ENCODE measurements around the gene QARS1. TPM values are rescaled to one million over a fixed set of nuclear protein-coding genes. Genes with fewer than 3 reads are reported as not detected.

QARS1 gene
- total RNA-seq, 4 donors from 2014 or later = 295 to 361 (median 342) TPM

DNA sequence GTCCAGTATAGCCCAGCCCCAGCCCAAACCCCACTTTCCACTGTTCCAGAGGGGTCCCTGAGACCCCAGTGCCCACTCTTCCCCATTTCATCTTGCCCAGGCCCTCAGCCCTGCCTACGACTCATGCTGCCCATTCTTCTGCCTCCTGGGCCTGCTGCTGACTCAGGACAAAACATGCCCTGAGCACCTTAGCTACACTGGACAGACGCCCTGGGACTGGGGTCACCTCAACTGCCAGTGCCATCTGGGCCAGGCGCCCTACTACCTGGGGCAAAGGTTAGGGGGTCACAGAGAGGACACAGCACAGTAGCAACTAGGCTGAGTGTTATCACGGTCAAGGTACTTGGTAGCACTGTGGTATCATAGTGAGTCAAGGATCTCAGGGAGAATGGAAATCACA lies 30.9 kb upstream of the QARS1 start:
- H3K9me3 ChIP-seq = no peaks in the 10 kb centered on the region
- peaks cover 0 to 7% (median 0%) of the 10 kb centered on the region in 3 donors for H3K36me3 ChIP-seq
- no peak overlapping the region for H3K4me3 ChIP-seq
- no peaks in the 10 kb centered on the region for H3K27me3 ChIP-seq
- no peak for DNase-seq
- TF ChIP-seq, protein P1, sequence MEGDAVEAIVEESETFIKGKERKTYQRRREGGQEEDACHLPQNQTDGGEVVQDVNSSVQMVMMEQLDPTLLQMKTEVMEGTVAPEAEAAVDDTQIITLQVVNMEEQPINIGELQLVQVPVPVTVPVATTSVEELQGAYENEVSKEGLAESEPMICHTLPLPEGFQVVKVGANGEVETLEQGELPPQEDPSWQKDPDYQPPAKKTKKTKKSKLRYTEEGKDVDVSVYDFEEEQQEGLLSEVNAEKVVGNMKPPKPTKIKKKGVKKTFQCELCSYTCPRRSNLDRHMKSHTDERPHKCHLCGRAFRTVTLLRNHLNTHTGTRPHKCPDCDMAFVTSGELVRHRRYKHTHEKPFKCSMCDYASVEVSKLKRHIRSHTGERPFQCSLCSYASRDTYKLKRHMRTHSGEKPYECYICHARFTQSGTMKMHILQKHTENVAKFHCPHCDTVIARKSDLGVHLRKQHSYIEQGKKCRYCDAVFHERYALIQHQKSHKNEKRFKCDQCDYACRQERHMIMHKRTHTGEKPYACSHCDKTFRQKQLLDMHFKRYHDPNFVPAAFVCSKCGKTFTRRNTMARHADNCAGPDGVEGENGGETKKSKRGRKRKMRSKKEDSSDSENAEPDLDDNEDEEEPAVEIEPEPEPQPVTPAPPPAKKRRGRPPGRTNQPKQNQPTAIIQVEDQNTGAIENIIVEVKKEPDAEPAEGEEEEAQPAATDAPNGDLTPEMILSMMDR (IDR thresholded peaks at IDR 0.05) = no peak
- no peak for TF ChIP-seq POLR2A (IDR thresholded peaks at IDR 0.05)
- H3K4me1 ChIP-seq = peaks cover 0 to 28% (median 0%) of the 10 kb centered on the region in 4 donors
- H3K27ac ChIP-seq = no peak overlapping the region

DNA sequence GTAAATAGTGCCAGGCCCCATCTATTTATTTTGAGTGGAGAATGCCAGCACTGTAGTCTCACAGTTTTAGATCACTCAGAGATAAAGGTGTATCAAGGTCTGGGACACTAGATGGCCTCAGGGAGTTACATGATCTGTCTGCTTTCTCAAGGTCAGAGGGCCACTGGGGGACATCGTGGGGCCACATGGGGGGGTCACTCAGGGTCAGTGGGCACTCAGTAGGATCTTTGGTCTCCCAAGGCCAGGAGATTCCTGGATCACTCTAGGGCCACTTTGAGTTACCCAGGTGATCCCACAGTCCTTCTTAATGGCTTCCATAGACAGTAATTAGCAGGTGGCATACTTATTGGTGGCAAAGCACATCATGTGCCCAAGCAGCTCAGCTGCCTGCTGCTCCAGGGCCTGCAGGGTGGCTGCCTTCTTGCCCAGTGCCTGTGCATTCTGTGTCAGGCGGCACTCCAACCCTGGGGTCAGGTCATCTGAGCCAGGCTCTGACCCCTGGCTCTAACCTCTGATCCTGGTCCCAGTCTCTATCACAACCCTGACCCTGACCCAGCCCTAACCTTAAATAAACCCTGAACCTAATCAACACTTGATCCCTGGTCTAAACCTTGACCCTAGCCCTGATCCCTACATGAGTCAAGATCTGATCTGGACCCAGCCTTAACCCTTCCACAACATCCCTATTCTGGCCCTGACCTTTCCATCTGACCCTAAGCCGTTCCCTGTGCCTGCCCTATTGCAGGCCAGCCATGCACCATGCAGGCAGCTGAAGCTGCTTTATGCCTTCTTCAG lies 30.1 kb upstream of the QARS1 start:
- Histone ChIP-seq H3K4me1 (peaks cover 0 to 36% (median 0%) of the 10 kb centered on the region in 4 donors), H3K36me3 (peaks cover 0 to 13% (median 0%) of the 10 kb centered on the region in 3 donors), H3K27ac (peak overlapping the region in 1 of 4 donors; percentile 21), H3K4me3 (no peak overlapping the region), H3K9me3 (no peaks in the 10 kb centered on the region), H3K27me3 (no peaks in the 10 kb centered on the region)
- no peak for DNase-seq
- TF ChIP-seq, protein P1 (IDR thresholded peaks at IDR 0.05) = no peak
- TF ChIP-seq POLR2A (IDR thresholded peaks at IDR 0.05) = no peak

- TF ChIP-seq POLR2A (IDR thresholded peaks at IDR 0.05) = peak in 1 of 2 donors; percentile 43
- TF ChIP-seq, protein P1 (IDR thresholded peaks at IDR 0.05) = peak in 1 of 6 experiments; percentile 11
- peak; percentile 25 to 86 (median 84) for DNase-seq
- Histone ChIP-seq H3K27ac (peak overlapping the region; percentile 64 to 87 (median 74)), H3K9me3 (no peaks in the 10 kb centered on the region), H3K27me3 (no peaks in the 10 kb centered on the region), H3K4me3 (peak overlapping the region; percentile 37 to 66 (median 50)), H3K36me3 (peaks cover 0 to 13% (median 0%) of the 10 kb centered on the region in 3 donors), H3K4me1 (peaks cover 0 to 37% (median 0%) of the 10 kb centered on the region in 4 donors)
Measured at GRCh38 chr3:49133226-49133951, 28.8 kb upstream of the QARS1 start.

GRCh38 chr3:49132437-49133225 lies 28.1 kb upstream of the QARS1 start, which contains the start of gene LAMB2:
Gene LAMB2, minus strand, starts transcription at chr3:49133050. Its CDS starts 183 bp downstream, at chr3:49132867.
- H3K4me3 ChIP-seq = peak within 1 kb of the TSS; percentile 37 to 66 (median 50)

More at GRCh38 chr3:49132437-49133225, 28.1 kb upstream of the QARS1 start, which contains the start of gene LAMB2:
- DNase-seq = peak in 2 of 3 donors; percentile 78 to 83
- peak; percentile 48 to 64 for TF ChIP-seq POLR2A (IDR thresholded peaks at IDR 0.05)
- TF ChIP-seq, protein P1 (IDR thresholded peaks at IDR 0.05) = no peak
- H3K9me3 ChIP-seq = no peaks in the 10 kb centered on the region
- H3K36me3 ChIP-seq = peaks cover 0 to 13% (median 0%) of the 10 kb centered on the region in 3 donors
- H3K4me1 ChIP-seq = peaks cover 0 to 37% (median 0%) of the 10 kb centered on the region in 4 donors
- H3K27me3 ChIP-seq = no peaks in the 10 kb centered on the region
- peak within 1 kb of the TSS; percentile 64 to 87 (median 74) for H3K27ac ChIP-seq

Measured in Peyer's patch (tissue), 4 donors.